ENCODE results near the gene SDCBP2.

Gene SDCBP2, protein sequence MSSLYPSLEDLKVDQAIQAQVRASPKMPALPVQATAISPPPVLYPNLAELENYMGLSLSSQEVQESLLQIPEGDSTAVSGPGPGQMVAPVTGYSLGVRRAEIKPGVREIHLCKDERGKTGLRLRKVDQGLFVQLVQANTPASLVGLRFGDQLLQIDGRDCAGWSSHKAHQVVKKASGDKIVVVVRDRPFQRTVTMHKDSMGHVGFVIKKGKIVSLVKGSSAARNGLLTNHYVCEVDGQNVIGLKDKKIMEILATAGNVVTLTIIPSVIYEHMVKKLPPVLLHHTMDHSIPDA

DNA sequence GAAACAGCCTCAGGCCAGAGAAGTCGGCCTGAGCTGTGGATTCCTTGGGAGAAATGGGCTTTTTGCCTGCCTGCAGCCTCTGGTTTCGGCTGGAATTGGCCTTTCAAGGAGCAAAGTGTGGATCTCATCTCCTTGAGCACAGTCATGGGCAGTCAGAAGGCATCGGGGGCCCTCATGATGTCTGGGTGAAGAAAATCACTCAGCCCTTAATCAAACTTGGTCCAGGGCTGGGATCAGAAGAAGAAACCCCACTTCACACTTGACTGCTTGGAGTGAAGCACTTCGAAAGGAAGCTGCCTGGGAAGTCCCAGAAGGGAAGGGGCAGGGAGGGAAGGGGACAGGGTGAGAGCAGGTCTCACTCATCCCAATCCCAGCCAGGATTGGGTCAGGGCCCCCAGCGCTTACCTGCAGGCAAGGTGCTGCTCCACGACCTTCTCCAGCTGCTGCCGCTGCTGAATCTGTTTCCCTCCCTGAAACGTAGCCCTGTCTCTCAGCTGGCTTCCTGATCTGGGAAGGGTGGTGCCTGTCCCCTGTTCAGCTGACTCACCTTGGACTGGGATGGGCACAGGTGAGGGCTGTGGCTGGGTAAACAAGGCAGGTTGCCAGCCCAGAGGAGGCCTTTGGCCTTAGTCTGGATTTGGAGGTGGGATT, at the start of gene SDCBP2:
TSS of gene SDCBP2 (minus strand) at position 460 of the 651 bp plus-strand sequence. CDS start 8,723 bp downstream, outside the sequence.
- no peak for DNase-seq (ENCODE audit: low read depth)

DNA sequence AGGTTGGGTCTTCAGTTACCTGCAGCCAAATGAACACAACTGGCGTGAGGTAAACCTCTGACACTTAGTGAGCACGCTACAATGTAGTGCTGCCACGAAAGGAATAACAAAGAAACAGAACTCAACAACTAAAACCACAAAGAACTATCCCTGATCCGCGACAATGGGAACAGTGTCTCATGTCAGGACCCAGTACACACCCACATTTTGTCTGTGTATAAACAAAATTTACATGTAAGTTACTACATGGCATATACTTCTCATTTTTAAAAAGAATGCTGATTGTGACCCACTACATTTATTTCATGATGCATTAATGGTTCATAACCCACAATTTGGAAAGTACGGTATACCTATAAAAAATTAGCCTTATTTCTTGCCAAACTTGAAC, 49.8 kb upstream of the SDCBP2 start:
- no peak for DNase-seq (ENCODE audit: low read depth)

DNA sequence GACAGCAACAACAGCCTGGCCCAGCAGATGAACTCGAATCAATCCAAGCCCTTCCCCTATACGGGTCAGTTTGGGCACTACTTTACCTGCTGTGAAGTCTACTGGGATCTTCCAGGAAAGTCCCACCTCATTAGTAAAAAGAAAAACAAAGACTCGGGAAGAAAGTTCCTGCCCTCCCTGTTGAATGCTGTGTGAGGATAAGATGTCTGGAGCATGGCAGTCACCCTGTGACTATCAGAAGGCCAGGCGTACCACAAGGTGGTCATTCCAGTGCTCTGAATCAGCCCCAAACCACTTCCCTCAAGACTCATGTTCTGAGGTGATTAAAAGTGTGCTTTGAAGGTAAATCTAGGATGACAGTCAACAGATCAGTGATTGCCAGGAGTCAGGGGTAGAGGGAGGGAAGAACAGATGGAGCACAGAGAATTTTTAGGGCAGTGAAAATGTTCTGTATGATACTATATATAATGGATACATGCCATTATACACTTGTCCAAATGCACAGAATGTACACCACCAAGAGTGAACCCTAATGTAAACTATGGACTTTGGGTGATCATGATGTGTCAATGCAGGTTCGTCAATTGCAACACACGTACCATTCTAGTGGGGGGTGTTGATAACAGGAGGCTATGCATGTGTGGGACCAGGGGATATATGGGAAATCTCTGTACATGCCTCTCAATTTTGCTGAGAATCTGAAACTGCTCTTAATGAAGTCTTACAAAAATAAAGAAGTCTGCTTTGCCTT, 49.2 kb upstream of the SDCBP2 start:
- DNase-seq (ENCODE audit: low read depth) = no peak

DNA sequence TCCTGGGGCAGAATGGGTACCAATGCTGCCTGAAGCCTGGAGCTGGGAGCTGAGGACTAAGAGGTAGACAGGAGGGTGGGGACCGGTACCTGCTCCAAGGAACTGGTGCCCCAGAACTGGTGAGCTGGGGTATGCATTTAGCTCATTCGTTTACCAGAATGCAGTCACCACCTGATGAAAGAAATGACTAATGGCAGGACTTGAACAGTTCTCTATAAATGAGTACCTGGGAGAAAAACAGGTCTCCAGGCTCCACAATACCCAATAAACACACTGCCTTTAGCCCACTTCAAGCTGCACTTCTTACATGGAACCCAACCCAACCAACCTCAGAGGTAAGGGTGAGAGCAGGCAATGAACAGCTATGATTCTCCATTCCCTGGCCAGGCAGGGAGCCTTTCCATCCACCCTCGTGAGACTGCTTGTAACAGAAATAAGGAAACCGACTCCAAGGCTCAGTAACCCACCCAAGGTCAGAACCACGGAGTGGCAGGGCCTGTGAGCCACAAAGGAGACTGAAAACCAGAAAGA, 48.5 kb upstream of the SDCBP2 start:
- no peak for DNase-seq (ENCODE audit: low read depth)

DNA sequence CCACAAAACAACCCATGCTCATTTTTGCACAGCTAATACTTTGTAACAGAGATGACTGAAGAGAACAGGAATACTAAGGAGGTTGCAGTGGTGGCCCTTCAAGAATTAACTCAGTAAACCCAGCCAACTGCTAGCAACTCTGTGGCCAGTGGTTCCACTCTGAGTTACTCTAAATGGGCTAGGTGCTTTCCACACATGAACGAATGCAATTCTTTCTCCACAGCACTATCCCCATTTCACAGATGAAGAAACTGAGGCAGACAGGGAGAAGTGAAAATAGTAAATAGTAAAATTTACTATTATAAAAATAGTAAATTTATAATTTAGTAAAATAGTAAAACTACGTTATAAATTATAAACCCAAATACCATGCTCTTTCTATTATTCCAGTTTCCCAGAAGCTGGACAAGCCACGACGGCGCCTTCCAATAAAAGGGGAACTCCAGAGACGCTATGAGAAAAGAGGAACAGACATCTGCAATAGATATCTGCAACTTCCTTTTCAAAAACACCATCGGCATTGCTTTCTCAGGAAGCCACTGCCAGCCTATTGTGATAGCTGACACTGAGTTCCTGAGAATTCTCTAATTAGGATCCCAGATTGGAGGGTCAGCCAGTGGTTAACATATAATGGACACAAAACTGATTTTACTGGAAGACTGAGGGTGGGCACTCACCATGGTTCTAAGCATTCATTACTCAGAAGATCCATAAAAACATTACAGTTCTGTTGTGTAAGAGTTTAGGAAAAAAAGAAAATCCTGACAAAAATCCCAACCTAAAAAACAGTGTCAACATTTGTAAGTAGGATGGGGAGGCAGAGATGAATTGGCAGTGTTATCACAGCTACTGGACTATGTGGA, 47.7 kb upstream of the SDCBP2 start:
- no peak for DNase-seq (ENCODE audit: low read depth)

DNA sequence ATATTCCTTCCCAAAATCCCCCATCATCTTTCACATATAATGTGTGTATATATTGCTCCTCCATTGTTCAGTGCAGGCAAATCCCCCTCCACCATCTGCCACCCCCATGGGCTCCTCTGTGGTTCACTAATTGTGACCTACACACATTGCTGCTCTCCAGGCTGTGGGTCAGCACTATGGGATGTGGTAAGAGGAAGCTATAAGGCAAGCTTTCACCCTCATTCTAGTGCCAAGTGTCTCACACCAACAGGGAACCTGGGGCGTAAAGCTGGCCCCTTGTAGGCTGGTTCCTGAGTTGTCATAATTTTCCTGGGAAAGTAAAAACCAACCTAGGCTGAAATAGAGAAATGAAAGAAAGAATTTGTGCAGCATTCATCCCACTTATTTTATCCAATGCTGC, 47.1 kb upstream of the SDCBP2 start:
- no peak for DNase-seq (ENCODE audit: low read depth)

DNA sequence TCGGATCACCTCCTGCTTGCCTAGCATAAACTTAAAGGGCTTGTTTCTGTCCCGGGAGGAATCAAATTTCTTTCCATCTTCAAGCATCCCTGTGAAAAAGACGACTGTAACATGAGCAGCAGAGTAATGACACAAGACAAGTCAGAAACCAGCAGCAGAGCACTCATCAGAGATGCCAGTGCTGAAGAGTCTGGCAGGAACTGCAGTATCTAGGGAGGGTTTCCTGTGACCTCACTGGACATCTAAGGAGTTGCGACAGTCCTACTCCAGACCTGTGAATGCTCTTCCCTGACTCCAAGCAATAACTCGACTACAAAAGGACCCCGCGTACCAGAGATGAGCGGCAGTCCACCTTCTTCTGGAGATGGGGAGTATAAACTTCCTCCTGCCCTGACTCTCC, 46.6 kb upstream of the SDCBP2 start:
- DNase-seq (ENCODE audit: low read depth) = no peak

DNA sequence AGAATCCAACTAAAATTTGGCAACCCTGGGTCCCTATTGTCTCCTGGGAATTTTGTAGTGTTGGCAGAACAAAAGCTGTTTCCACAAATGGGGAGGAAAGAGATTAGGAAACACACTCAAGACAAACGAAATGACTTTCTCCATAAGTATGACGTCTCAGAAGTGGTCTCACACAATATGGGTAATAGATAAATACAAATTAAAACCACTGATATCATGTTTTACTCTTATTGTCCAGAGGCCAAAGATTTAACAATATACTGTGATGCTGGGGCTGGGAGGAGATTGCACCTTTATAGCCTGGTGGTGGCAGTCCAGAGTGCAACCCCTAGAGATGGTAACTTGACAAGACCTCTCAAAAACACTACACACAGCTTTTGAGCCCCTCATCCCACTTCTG, 45.3 kb upstream of the SDCBP2 start:
- no peak for DNase-seq (ENCODE audit: low read depth)

DNA sequence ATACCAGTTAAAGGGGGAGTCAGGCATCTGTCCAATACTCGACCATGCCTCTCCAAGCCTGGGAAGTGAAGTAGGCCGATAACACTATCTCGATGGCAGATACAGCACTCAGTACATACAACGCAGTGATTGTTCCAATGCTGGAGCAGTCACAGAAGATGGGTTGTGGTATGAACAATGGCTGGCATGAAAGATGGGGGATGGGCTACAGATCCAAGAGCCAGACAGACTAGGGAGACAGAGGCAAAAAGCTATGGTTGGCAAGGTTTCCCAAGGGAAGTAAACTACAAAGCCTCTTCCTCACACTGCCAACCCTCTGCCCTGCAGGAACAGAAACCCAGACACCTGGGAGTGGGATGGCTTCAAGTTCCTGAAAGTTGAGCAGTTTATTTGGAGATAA, 44.7 kb upstream of the SDCBP2 start:
- DNase-seq (ENCODE audit: low read depth) = no peak

DNA sequence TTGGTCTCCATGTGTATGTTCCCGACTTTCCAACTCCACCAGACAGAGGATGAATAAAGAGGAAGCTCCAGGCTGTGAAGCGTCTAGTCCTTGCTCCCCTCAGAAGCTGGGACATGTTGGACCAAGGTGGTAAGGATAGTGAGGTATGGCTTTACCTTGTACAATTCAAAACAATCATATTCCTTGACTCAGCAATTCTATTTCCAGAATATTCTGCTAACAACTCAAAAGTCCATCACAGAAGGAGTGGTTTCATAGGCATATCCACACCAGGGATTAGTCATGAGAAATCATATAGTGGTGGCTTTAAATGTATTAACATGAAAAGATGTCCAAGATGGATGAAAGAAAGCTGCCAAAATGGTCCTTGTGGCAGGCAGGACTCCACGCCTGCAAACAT, 44.1 kb upstream of the SDCBP2 start:
- DNase-seq (ENCODE audit: low read depth) = no peak

DNA sequence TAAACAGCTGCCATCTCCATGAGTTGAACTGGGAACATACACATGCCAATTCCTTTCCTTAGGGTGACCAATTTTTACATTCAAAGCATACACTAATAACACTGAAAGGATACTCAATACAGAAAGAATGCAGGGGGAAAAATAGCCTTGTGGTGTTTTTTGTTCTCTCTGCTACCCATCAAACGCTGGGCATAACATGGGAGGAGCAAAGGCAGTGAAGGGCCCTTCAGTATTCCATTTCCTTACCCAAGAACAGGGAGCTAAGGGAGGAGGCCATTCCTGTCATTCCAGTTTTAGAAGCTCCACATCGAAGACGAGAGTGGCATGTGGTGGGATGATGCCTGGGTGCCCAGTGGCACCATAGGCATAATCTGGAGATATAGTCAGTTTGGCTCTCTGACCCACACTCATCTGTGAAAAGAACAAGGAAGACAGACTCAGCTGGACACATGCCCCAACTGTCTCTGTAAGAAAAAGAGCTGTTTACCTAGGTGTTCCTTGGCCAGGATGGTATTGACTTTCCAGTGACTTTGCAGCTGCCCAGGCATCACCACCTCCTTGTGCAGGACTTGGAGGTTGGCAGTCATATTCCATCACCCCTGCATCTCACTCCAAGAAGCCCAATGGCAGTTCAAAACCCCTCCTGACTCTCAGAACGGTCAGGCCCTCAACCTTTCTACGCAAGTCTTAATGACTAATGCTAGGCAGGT, 43.0 kb upstream of the SDCBP2 start:
- DNase-seq (ENCODE audit: low read depth) = no peak

DNA sequence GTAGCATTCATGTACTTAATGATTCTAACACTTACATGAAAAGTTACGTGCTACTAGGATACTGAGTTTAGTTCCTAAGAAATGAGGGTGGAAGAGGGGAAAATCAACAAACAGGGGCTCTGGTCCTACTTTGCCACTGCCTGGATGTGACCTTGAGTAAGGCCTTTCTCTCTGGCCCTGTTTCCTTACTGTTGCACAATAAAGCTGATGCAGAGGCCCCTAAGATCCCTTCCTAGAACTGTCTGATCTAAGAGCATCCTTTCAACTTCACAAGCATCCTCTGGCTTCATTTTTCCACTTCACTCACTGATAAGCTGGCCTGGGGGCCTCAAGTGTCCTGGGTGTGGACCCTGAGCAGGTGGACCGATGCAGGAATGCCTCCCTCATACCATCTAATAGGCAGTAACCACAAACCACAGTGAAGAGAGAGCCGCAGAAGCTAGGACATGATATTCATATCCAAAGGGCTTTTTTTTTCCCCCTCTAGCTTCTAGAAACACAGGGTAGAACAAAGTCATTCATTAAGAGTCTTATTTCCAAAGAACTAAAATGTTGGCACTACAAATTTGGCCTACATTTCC, 42.4 kb upstream of the SDCBP2 start:
- no peak for DNase-seq (ENCODE audit: low read depth)

DNA sequence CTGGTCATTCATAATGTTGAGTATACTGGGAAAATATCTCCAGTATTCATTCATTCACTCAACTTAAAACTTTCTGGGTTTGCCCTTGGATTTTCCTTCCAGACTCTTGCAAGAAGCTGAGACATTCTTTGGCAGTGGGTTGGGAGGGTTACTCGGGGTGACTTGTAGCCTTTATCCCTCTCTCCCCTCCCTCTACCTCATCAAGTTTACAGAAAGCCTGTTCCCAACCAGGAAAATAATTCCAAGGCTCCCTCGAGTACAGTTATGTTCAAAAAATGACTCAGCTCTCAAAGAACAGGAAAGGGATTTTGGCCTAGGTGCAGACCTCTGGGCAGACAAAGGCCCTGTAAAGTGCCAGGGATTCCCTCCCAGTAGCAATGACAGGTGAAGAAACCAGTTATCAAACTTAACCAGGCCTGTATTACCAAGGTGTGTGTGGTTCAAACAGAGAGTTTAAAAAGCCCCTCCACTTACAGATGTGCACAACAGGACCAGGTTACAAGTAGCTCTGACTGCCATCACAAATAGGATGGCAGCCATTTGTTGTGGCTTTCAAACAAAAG, 41.7 kb upstream of the SDCBP2 start:
- no peak for DNase-seq (ENCODE audit: low read depth)

DNA sequence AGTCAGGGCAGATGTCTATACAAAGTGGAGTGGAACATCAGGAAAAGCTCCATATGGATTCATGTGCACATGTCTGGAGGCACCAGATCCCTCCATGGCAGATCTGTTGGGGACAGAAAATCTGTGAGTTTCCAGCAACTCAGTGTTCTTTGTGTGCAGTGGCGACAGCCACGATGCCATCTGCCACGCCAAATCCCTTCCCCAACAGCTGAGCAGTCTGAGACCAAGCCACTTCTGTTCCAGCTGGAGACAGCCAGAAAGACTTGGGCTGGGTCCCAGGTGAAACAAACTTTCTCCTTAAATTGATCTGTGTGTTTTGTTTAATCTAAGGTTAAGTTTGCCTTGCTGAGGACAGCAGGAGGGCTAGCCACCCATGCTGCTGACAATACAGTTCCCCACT, 41.0 kb upstream of the SDCBP2 start:
- DNase-seq (ENCODE audit: low read depth) = no peak

DNA sequence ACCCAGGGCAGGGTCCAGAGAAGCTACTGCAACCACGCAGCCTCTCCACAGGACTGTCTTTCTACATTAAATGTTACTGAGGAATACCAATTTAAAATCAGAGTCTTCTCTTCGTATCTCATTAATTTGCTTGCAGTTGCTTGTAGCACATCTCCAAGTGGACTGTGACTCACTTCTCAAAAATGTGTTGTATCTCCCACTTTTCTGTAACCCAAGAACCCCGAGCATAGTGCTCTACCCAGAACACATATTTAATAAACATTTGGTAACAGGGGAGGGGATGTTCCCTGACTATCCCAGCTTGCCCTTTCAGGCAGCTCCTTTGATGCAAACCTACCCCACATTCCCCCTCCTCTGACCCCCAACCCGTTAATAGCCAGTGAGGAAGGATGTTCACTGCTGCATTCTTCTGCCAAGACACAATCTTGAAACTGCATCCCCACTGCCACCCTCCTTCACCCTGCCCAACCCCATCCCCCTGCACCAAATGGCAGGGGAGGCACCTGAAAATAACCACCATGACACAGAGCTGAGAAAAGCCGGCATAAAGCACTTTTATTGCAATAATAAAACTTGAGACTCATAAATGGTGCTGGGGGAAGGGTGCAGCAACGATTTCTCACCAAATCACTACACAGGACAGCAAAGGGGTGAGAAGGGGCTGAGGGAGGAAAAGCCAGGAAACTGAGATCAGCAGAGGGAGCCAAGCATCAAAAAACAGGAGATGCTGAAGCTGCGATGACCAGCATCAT, 39.7 kb upstream of the SDCBP2 start:
- DNase-seq (ENCODE audit: low read depth) = no peak

DNA sequence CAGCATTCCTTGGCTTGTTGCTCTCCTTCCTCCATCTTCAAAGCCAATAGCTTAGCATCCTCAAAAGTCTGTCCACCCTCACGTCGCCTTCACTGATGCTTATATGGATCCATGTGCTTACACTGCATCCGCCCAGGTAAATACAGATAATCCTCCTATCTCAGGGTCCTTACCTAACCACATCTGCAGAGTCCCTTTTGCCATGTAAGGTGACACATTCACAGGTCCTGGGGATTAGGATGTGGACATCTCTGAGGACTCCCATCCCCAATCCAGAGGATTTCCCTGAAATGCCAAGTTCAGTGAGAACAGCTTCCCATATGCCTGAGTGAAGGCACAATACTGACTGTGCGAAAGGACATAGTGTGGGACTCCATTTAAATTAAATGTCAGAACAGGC, 38.5 kb upstream of the SDCBP2 start:
- DNase-seq (ENCODE audit: low read depth) = no peak

DNA sequence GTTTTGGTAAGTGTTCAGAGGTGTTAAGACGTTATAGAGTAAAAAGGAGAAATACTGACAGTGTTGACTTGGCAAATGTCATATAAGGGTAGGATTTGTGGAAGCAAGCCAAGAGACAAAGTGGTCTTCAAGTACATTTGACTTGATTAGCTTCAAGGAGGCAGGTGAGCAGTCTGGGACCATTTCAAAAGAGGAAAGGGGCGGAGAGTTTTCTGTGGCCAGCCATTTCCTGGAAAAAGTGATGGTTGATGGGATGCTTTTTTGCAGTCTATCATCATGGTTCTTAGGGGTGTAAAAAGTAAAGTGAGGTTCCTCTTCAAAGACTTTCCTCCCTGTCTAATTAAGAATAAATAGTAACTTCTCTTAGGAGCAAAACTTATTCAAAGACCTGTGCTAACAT, 35.2 kb upstream of the SDCBP2 start:
- DNase-seq (ENCODE audit: low read depth) = no peak

DNA sequence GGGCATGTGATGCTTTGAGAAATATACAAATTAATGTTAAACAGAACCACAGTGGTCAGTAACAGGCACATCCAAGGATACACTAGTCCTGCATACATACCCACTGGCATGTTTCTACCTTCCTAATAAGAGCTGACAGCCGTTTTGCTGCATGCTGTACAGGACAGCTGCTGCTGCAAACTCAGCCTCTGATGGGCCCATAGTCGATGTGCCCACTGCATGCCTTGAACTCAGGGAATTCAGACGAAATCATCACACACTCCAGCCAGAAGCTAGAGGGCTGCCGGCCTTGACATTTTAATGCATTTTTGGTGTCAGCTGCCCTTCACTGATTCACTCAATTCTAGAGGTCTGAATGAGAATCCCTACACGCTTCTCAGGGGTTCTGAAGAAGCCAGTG, 34.6 kb upstream of the SDCBP2 start:
- DNase-seq (ENCODE audit: low read depth) = no peak

DNA sequence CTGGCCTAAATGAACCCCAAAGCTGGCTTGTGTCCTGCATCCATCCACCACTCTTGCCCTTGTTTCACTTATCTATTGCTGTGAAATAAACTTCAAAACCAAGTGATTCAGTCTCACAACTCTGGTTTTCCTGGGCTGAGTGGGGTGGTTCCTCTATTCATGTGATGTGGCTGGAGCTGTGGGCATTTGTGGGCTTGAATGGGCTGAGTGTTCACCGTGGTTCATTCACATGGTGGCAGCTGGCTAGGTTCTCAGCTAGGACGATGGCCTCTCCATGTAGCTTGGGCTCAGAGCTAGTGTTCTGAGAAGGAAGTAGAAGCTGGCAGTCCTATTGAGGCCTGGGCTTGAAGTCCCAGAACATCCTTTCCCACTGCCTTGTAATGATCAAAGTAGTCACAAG, 33.5 kb upstream of the SDCBP2 start:
- DNase-seq (ENCODE audit: low read depth) = no peak

Measured in CMK (cell line).